Mucosa of stomach (tissue), 1 donor: Measurements from ENCODE around the gene ATP6V1G1.

Experiments used
- H3K27me3 ChIP-seq: one replicate; pipeline ENCODE4 v1.7.0; 2013; ENCODE audit warnings: mild to moderate bottlenecking, low read length; ENCODE audit not compliant: control insufficient read depth, insufficient read depth
- H3K36me3 ChIP-seq: one replicate; pipeline ENCODE4 v1.7.0; 2013; ENCODE audit warnings: low read length; ENCODE audit not compliant: control insufficient read depth, insufficient read depth
- H3K4me1 ChIP-seq: one replicate; pipeline ENCODE4 v1.7.0; 2013; ENCODE audit warnings: mild to moderate bottlenecking, low read length; ENCODE audit not compliant: control insufficient read depth, insufficient read depth
- H3K4me3 ChIP-seq: one replicate; pipeline ENCODE4 v1.7.0; 2013; ENCODE audit warnings: low read length
- H3K9ac ChIP-seq: one replicate; pipeline ENCODE4 v1.7.0; 2013; ENCODE audit warnings: mild to moderate bottlenecking, low read length, moderate library complexity
- H3K9me3 ChIP-seq: one replicate; pipeline ENCODE4 v1.7.0; 2013; ENCODE audit warnings: mild to moderate bottlenecking, low read length, moderate library complexity; ENCODE audit not compliant: control insufficient read depth
- donor health status: Pancreatic carcinoma.

ATP6V1G1 gene

GRCh38 chr9:114621561-114621960 lies 34.0 kb downstream of the ATP6V1G1 start:
- H3K9ac ChIP-seq = no peak overlapping the region
- H3K4me3 ChIP-seq = no peak overlapping the region
- no peaks in the 10 kb centered on the region for H3K27me3 ChIP-seq
- no peaks in the 10 kb centered on the region for H3K36me3 ChIP-seq
- H3K4me1 ChIP-seq = peaks cover 6% of the 10 kb centered on the region
- H3K9me3 ChIP-seq = no peaks in the 10 kb centered on the region

DNA sequence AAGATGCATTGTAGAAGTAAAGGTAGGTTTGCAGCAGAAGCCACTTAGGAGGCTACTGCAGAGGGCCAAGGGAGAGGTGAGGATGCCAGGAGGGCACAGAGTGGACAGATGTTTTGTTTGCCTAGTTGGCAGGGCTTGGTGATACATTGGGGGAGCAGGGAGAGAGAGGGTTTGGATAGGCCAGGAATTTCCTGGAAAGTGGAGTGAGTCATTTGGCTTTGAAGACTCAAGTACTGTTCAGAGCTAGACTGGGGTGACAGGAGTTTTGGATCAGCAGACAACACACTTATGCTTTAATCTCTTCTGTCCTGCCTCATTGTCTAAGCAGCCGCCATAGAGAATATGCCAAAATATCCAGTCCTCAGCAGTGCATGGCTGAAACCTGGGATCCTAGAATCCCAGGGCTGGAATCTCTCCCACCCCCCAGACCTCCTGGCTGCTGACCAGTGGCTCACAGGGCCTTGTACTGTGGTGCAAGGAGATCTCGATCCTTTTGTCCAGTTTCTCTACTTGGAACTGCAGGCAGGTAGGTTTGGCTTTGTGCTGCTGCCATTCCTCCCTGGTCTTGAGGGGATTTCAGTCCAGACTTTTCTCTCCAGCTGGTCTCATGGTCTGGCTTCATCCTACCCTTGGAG lies 34.5 kb downstream of the ATP6V1G1 start:
- Histone ChIP-seq H3K4me3 (no peak overlapping the region), H3K36me3 (no peaks in the 10 kb centered on the region), H3K4me1 (peaks cover under 1% of the 10 kb centered on the region), H3K9ac (no peak overlapping the region), H3K9me3 (no peaks in the 10 kb centered on the region), H3K27me3 (no peaks in the 10 kb centered on the region)

DNA sequence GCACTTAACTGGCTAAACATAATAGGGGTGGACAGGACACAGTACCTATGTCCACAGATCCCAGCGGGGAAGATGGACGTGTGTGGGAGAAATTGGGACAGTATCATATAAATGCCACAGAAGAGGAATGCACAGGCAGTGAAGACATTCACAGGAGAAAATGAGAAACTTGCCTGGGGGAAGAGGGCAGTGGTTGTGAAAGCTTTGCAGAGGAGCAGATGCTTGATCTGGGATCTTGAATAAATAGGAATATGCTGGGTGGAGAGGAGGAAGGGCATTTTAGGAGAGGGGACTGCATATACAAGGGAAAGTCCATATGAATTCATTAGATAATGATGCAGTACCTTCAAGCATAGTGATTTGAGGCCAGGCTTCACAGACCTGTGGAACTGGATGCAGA lies 37.1 kb downstream of the ATP6V1G1 start:
- H3K9me3 ChIP-seq = no peaks in the 10 kb centered on the region
- H3K9ac ChIP-seq = no peak overlapping the region
- H3K4me3 ChIP-seq = no peak overlapping the region
- no peaks in the 10 kb centered on the region for H3K4me1 ChIP-seq
- H3K27me3 ChIP-seq = no peaks in the 10 kb centered on the region
- no peaks in the 10 kb centered on the region for H3K36me3 ChIP-seq

DNA sequence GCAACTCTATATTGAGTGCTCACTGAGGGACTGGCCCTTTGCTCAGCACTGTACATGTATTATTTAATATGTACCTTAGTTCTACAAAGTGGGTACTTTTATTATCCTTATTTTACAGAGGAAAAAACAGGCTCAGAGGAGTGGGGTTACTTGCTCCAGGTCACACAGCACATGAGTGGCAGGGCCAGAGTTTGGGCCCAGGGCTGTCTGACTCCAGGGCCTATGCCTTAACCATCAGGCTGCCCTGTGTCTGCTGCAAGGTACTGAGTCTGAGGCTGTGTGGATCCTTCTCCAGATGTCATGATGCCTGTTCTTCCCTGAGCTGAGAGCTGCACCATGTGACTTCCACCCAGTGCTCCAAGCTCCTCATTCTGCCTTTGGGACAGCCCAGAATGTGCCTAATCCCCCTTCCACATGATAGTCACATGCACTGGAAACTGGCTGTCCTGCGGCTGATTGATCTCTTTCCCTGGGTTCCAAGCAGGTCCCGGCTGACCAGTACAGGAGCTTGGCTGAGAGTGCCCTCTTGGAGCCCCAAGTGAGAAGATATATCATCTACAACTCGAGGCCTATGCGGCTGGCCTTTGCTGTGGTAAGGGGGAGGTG lies 38.9 kb downstream of the ATP6V1G1 start:
- no peak overlapping the region for H3K9ac ChIP-seq
- H3K36me3 ChIP-seq = no peaks in the 10 kb centered on the region

DNA sequence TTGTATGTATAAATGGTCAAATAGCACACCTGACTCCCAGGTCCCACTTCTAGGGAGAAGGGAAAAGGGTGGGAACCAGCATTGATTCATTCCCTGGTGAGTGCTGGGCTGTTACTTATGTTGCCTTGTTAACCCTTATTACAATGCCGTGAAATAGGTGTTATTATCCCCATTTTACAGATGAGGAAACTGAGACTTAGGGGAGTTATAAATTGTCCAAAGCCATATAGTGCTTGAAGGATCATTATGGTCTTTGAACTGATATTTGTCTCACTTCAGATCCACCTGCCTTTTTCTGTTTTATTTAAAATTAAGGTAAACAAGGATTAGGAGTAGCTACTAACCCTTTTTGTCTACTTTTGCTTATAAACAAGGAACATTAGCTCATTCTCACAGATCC lies 40.0 kb downstream of the ATP6V1G1 start:
- Histone ChIP-seq H3K27me3 (no peaks in the 10 kb centered on the region), H3K9ac (no peak overlapping the region), H3K9me3 (no peaks in the 10 kb centered on the region), H3K4me3 (no peak overlapping the region), H3K36me3 (no peaks in the 10 kb centered on the region), H3K4me1 (no peaks in the 10 kb centered on the region)

More for the DNA sequence above, 38.9 kb downstream of the ATP6V1G1 start:
- Histone ChIP-seq H3K4me3 (no peak overlapping the region), H3K27me3 (no peaks in the 10 kb centered on the region), H3K4me1 (no peaks in the 10 kb centered on the region), H3K9me3 (no peaks in the 10 kb centered on the region)

DNA sequence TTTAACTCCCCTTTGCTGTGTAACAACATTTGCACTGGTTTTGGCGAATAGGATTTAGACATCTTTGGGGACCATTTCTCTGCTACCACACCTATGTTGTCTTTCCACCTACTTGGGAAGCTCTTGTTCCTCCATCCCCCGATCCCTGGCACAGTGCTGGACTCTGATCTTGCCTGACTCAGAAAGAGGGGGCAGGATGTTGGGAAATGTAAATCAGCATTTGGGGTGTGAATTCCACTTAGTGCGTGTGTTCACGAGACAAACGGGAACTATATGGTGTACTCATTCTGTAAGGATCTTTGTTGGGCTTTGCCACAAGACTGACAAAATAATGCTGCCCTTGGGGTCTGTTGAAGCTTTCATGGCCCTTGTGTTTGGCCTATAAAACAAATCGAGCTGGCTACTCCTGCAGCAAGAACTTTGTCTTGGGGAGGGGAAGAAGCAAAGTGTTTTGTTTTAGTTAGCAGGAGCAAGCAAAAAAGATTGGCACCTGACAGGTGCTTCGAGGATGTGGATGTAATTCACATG lies 42.1 kb downstream of the ATP6V1G1 start:
- Histone ChIP-seq H3K27me3 (no peaks in the 10 kb centered on the region), H3K4me1 (no peaks in the 10 kb centered on the region), H3K36me3 (no peaks in the 10 kb centered on the region), H3K9ac (no peak overlapping the region), H3K9me3 (no peaks in the 10 kb centered on the region), H3K4me3 (no peak overlapping the region)

GRCh38 chr9:114631166-114631565 lies 43.6 kb downstream of the ATP6V1G1 start:
- Histone ChIP-seq H3K36me3 (no peaks in the 10 kb centered on the region), H3K9ac (no peak overlapping the region), H3K9me3 (no peaks in the 10 kb centered on the region), H3K4me1 (no peaks in the 10 kb centered on the region), H3K27me3 (no peaks in the 10 kb centered on the region), H3K4me3 (no peak overlapping the region)

GRCh38 chr9:114633438-114634089 lies 46.0 kb downstream of the ATP6V1G1 start:
- Histone ChIP-seq H3K27me3 (no peaks in the 10 kb centered on the region), H3K36me3 (no peaks in the 10 kb centered on the region), H3K9ac (no peak overlapping the region), H3K4me1 (no peaks in the 10 kb centered on the region), H3K4me3 (no peak overlapping the region), H3K9me3 (no peaks in the 10 kb centered on the region)

DNA sequence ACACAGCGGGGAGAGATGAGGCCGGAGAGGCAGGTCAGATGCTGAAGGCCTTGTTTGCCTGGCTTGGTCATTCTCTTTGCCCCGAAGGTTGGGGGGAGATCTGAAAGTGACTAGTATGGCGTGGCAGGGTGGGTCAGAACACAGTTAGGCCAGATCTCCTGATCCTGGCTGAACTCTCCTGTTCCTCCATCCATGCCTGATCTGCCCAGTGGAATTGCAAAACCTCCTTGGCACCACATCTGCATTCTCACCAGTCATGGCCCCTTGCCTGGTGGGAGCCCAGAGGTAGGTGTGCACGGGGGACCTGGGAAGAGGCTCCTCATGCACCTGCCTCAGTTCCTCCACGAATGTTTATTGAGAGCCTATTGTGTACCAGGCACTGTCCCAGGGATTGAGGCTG lies 46.8 kb downstream of the ATP6V1G1 start:
- H3K9ac ChIP-seq = no peak overlapping the region
- H3K36me3 ChIP-seq = no peaks in the 10 kb centered on the region
- no peaks in the 10 kb centered on the region for H3K4me1 ChIP-seq
- H3K9me3 ChIP-seq = no peaks in the 10 kb centered on the region
- H3K27me3 ChIP-seq = no peaks in the 10 kb centered on the region
- H3K4me3 ChIP-seq = no peak overlapping the region

- H3K4me3 ChIP-seq = no peak overlapping the region
- H3K4me1 ChIP-seq = no peaks in the 10 kb centered on the region
- H3K36me3 ChIP-seq = no peaks in the 10 kb centered on the region
- H3K27me3 ChIP-seq = no peaks in the 10 kb centered on the region
- no peak overlapping the region for H3K9ac ChIP-seq
- H3K9me3 ChIP-seq = no peaks in the 10 kb centered on the region
These were observed 50.8 kb downstream of the ATP6V1G1 start for GRCh38 chr9:114638404-114638803.

GRCh38 chr9:114641967-114642366 lies 54.4 kb downstream of the ATP6V1G1 start:
- no peaks in the 10 kb centered on the region for H3K9me3 ChIP-seq
- no peaks in the 10 kb centered on the region for H3K27me3 ChIP-seq
- no peak overlapping the region for H3K9ac ChIP-seq
- H3K4me1 ChIP-seq = no peaks in the 10 kb centered on the region
- H3K36me3 ChIP-seq = no peaks in the 10 kb centered on the region
- H3K4me3 ChIP-seq = no peak overlapping the region

DNA sequence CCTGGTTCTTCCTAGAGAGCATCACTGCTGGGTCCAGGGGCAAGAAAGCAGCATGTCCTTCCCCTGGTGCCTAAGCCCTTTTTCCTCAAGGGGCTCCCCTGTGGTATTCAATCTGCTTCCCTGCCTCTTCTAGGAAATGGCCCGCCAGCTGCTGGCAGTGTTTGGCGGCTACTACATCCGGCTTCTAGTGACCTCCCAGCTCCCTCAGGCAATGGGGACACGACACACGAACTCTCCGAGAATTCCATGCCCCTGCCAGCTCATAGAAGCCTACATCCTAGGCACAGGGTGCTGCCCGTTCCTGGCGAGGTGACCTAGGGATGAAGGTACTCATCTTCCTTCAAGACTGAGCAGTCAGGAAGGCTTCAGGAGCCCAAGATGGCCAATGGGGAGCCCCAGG lies 55.4 kb downstream of the ATP6V1G1 start:
- Histone ChIP-seq H3K4me1 (no peaks in the 10 kb centered on the region), H3K36me3 (no peaks in the 10 kb centered on the region), H3K4me3 (no peak overlapping the region), H3K9ac (no peak overlapping the region), H3K27me3 (no peaks in the 10 kb centered on the region), H3K9me3 (no peaks in the 10 kb centered on the region)
